ENCODE measurements around the gene SLC33A1.

The SLC33A1 gene

DNA sequence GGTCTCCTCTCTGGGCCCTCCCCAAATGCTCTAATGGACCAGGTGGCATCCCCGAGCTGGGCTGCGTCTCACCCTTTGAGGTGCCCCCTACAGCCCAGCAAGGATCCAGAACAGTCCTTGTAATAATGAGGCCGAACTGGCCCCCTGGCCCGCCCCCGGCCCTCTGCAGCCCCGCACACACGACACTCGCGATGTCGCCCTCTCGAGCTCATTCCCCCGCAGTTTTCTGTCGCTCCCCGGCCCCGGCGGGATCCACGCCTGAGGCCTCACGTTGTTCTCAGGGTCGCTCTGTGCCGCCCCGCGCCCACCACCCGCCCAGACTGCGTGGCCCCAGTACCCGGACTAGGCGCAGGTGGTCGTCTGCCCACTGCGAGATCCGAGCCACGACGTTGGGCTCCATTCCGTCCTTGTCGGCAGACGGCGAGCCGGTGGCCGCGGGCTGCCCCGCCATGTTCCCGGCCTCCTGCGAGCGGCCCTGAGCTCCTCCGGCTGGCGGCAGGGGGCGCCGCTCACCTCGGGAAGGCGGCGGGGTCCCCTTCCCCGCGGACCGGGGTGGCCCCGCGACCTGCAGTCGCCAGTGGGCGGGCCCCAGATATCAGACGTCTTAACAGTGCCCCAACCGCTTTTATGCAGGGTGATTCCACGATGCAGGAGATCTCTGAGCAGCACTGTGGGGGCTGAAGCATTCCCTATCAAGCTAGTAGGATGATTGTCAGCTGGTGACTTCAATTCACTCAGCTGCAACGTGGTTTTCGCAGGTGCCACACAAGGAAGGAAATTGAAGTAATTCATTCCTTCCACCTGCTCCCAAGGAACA is 48.2 kb downstream of the SLC33A1 start, which contains the start of gene C3orf33:
Gene C3orf33 (minus strand): TSS at position 477 of the 817 bp plus-strand sequence. CDS start 26 bp downstream, at position 451.
- WGBS, 2 donors (ENCODE audit: extremely low coverage in 2 of 2, insufficient read length in 2 of 2, insufficient replicate concordance in 1 of 2), result no CpG with 5 or more reads among the region's 61 CpGs
- peak within 1 kb of the TSS; percentile 94 for H3K14ac ChIP-seq (ENCODE audit: low read length)
- H2AK5ac ChIP-seq (ENCODE audit: low read depth, low read length), result peak within 1 kb of the TSS; percentile 88
- H4K8ac ChIP-seq (ENCODE audit: low read depth, low read length), result peak within 1 kb of the TSS; percentile 82
- H3K9ac ChIP-seq (ENCODE audit: low read depth, low read length, poor library complexity), result peak within 1 kb of the TSS; percentile 99
- H2BK12ac ChIP-seq (ENCODE audit: low read length), result peak within 1 kb of the TSS; percentile 84
- H3K27ac ChIP-seq (replicated peaks; ENCODE audit: low read length), result no peak within 1 kb of the TSS
- peak within 1 kb of the TSS; percentile 98 for H3K23ac ChIP-seq (ENCODE audit: low read depth, low read length, poor library complexity)
- H4K91ac ChIP-seq (ENCODE audit: low read depth, low read length, poor library complexity), result no peak within 1 kb of the TSS
- H2BK15ac ChIP-seq (ENCODE audit: low read length), result peak within 1 kb of the TSS; percentile 75
- no peak within 1 kb of the TSS for H2BK120ac ChIP-seq (ENCODE audit: low read depth, low read length)
- H3K9me3 ChIP-seq (replicated peaks in 1 of 2; ENCODE audit: control insufficient read depth in 2 of 2, insufficient read depth in 1 of 2, low read depth in 1 of 2, low read length in 2 of 2), result no peaks in the 10 kb centered on the region
- H2AFZ ChIP-seq (ENCODE audit: low read length), result peak within 1 kb of the TSS; percentile 99
- peak within 1 kb of the TSS; percentile 100 for H3K18ac ChIP-seq (ENCODE audit: low read length)
- DNase-seq (ENCODE audit: low spot score), result peak; percentile 57
- no peaks in the 10 kb centered on the region for H3K79me1 ChIP-seq (ENCODE audit: low read depth, low read length)
- no peaks in the 10 kb centered on the region for H3K27me3 ChIP-seq (ENCODE audit: control insufficient read depth in 3 of 3, insufficient read depth in 3 of 3, low read depth in 1 of 3, low read length in 3 of 3)
- peak within 1 kb of the TSS; percentile 78 for H3K4me2 ChIP-seq (ENCODE audit: insufficient read depth, low read length, poor library complexity, severe bottlenecking)
- H2BK5ac ChIP-seq (ENCODE audit: low read length), result peak within 1 kb of the TSS; percentile 53
- peak within 1 kb of the TSS; percentile 84 for H3K4ac ChIP-seq (ENCODE audit: low read length)
- H3K4me1 ChIP-seq (ENCODE audit: control insufficient read depth in 2 of 2, insufficient read depth in 1 of 2, low read depth in 1 of 2, low read length in 2 of 2), result peaks cover 0 to 2% of the 10 kb centered on the region in 2 donors
- peak within 1 kb of the TSS; percentile 79 to 92 for H3K4me3 ChIP-seq (ENCODE audit: low read length in 2 of 2)
- peaks cover 0 to 23% of the 10 kb centered on the region in 2 donors for H3K36me3 ChIP-seq (replicated peaks in 1 of 2; ENCODE audit: control insufficient read depth in 2 of 2, insufficient read depth in 2 of 2, low read length in 2 of 2)

DNA sequence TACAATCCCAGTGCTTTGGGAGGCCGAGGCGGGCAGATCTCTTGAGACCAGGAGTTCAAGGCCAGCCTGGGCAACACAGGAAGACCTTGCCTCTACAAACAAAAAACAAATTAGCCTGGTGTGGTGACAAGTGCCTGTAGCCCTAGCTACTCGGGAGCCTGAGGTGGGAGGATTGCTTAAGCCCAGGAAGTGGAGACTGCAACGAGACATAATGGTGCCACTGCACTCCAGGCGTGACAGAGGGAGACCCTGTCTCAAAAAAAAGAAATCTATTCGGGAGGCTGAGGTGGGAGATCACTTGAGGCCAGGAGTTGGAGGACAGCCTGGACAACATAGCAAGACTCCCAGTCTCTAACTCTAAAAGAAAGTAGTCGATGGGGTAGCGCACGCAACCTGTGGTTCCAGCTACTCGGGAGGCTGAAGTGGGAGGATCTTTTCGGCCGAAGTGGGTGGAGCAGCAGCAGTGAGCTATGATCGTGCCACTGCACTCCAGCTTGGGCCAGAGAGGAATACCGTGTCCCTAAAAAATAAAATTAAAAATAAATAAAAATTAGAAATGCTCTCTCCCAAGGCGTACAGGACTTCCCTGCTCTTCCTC is 48.9 kb downstream of the SLC33A1 start:
- H3K27me3 ChIP-seq (ENCODE audit: control insufficient read depth in 3 of 3, insufficient read depth in 3 of 3, low read depth in 1 of 3, low read length in 3 of 3), result no peaks in the 10 kb centered on the region
- peaks cover 0 to 25% of the 10 kb centered on the region in 2 donors for H3K36me3 ChIP-seq (replicated peaks in 1 of 2; ENCODE audit: control insufficient read depth in 2 of 2, insufficient read depth in 2 of 2, low read length in 2 of 2)
- H3K14ac ChIP-seq (ENCODE audit: low read length), result no peak overlapping the region
- H3K9ac ChIP-seq (ENCODE audit: low read depth, low read length, poor library complexity), result peak overlapping the region; percentile 99
- H3K4me2 ChIP-seq (ENCODE audit: insufficient read depth, low read length, poor library complexity, severe bottlenecking), result peak overlapping the region; percentile 78
- no peak overlapping the region for H4K8ac ChIP-seq (ENCODE audit: low read depth, low read length)
- H4K91ac ChIP-seq (ENCODE audit: low read depth, low read length, poor library complexity), result no peak overlapping the region
- peak overlapping the region; percentile 98 for H3K23ac ChIP-seq (ENCODE audit: low read depth, low read length, poor library complexity)
- no peak overlapping the region for H3K27ac ChIP-seq (replicated peaks; ENCODE audit: low read length)
- H3K4me1 ChIP-seq (ENCODE audit: control insufficient read depth in 2 of 2, insufficient read depth in 1 of 2, low read depth in 1 of 2, low read length in 2 of 2), result peaks cover 0 to 2% of the 10 kb centered on the region in 2 donors
- H3K4ac ChIP-seq (ENCODE audit: low read length), result no peak overlapping the region
- H3K18ac ChIP-seq (ENCODE audit: low read length), result no peak overlapping the region
- H2BK5ac ChIP-seq (ENCODE audit: low read length), result peak overlapping the region; percentile 53
- H2AFZ ChIP-seq (ENCODE audit: low read length), result peak overlapping the region; percentile 99
- peak overlapping the region; percentile 75 for H2BK15ac ChIP-seq (ENCODE audit: low read length)
- H3K4me3 ChIP-seq (ENCODE audit: low read length in 2 of 2), result peak overlapping the region; percentile 79 to 92
- WGBS, 2 donors (ENCODE audit: extremely low coverage in 2 of 2, insufficient read length in 2 of 2, insufficient replicate concordance in 1 of 2), result no CpG with 5 or more reads among the region's 15 CpGs
- no peak overlapping the region for H2BK120ac ChIP-seq (ENCODE audit: low read depth, low read length)
- no peak for DNase-seq (ENCODE audit: low spot score)
- H3K9me3 ChIP-seq (replicated peaks in 1 of 2; ENCODE audit: control insufficient read depth in 2 of 2, insufficient read depth in 1 of 2, low read depth in 1 of 2, low read length in 2 of 2), result no peaks in the 10 kb centered on the region
- no peaks in the 10 kb centered on the region for H3K79me1 ChIP-seq (ENCODE audit: low read depth, low read length)
- H2AK5ac ChIP-seq (ENCODE audit: low read depth, low read length), result no peak overlapping the region
- H2BK12ac ChIP-seq (ENCODE audit: low read length), result no peak overlapping the region

GRCh38 chr3:155804323-155804722 is 49.9 kb downstream of the SLC33A1 start:
- Histone ChIP-seq H3K27me3 (ENCODE audit: control insufficient read depth in 3 of 3, insufficient read depth in 3 of 3, low read depth in 1 of 3, low read length in 3 of 3) (no peaks in the 10 kb centered on the region), H4K91ac (ENCODE audit: low read depth, low read length, poor library complexity) (no peak overlapping the region), H3K36me3 (replicated peaks in 1 of 2; ENCODE audit: control insufficient read depth in 2 of 2, insufficient read depth in 2 of 2, low read length in 2 of 2) (peaks cover 0 to 32% of the 10 kb centered on the region in 2 donors), H4K8ac (ENCODE audit: low read depth, low read length) (no peak overlapping the region), H3K4me2 (ENCODE audit: insufficient read depth, low read length, poor library complexity, severe bottlenecking) (no peak overlapping the region), H3K18ac (ENCODE audit: low read length) (no peak overlapping the region), H3K79me1 (ENCODE audit: low read depth, low read length) (no peaks in the 10 kb centered on the region), H3K9ac (ENCODE audit: low read depth, low read length, poor library complexity) (no peak overlapping the region), H3K4ac (ENCODE audit: low read length) (no peak overlapping the region), H3K9me3 (replicated peaks in 1 of 2; ENCODE audit: control insufficient read depth in 2 of 2, insufficient read depth in 1 of 2, low read depth in 1 of 2, low read length in 2 of 2) (no peaks in the 10 kb centered on the region), H3K23ac (ENCODE audit: low read depth, low read length, poor library complexity) (no peak overlapping the region), H2AK5ac (ENCODE audit: low read depth, low read length) (no peak overlapping the region), H2BK5ac (ENCODE audit: low read length) (no peak overlapping the region), H2BK15ac (ENCODE audit: low read length) (no peak overlapping the region), H2BK120ac (ENCODE audit: low read depth, low read length) (no peak overlapping the region), H3K14ac (ENCODE audit: low read length) (no peak overlapping the region), H2AFZ (ENCODE audit: low read length) (no peak overlapping the region), H3K4me3 (ENCODE audit: low read length in 2 of 2) (no peak overlapping the region), H3K27ac (replicated peaks; ENCODE audit: low read length) (no peak overlapping the region), H3K4me1 (ENCODE audit: control insufficient read depth in 2 of 2, insufficient read depth in 1 of 2, low read depth in 1 of 2, low read length in 2 of 2) (peaks cover 0 to 2% of the 10 kb centered on the region in 2 donors), H2BK12ac (ENCODE audit: low read length) (no peak overlapping the region)
- no peak for DNase-seq (ENCODE audit: low spot score)

- Histone ChIP-seq H3K27ac (replicated peaks; ENCODE audit: low read length) (no peak overlapping the region), H2BK5ac (ENCODE audit: low read length) (no peak overlapping the region), H3K27me3 (ENCODE audit: control insufficient read depth in 3 of 3, insufficient read depth in 3 of 3, low read depth in 1 of 3, low read length in 3 of 3) (no peaks in the 10 kb centered on the region), H3K4me1 (ENCODE audit: control insufficient read depth in 2 of 2, insufficient read depth in 1 of 2, low read depth in 1 of 2, low read length in 2 of 2) (no peaks in the 10 kb centered on the region), H3K4ac (ENCODE audit: low read length) (no peak overlapping the region), H4K91ac (ENCODE audit: low read depth, low read length, poor library complexity) (no peak overlapping the region), H3K9ac (ENCODE audit: low read depth, low read length, poor library complexity) (no peak overlapping the region), H4K8ac (ENCODE audit: low read depth, low read length) (no peak overlapping the region), H3K36me3 (replicated peaks in 1 of 2; ENCODE audit: control insufficient read depth in 2 of 2, insufficient read depth in 2 of 2, low read length in 2 of 2) (peaks cover 1 to 16% of the 10 kb centered on the region in 2 donors), H3K4me2 (ENCODE audit: insufficient read depth, low read length, poor library complexity, severe bottlenecking) (no peak overlapping the region), H3K23ac (ENCODE audit: low read depth, low read length, poor library complexity) (no peak overlapping the region), H3K9me3 (replicated peaks in 1 of 2; ENCODE audit: control insufficient read depth in 2 of 2, insufficient read depth in 1 of 2, low read depth in 1 of 2, low read length in 2 of 2) (peaks cover 2 to 35% of the 10 kb centered on the region in 2 donors), H2AFZ (ENCODE audit: low read length) (no peak overlapping the region), H2BK15ac (ENCODE audit: low read length) (no peak overlapping the region), H2BK12ac (ENCODE audit: low read length) (no peak overlapping the region), H3K79me1 (ENCODE audit: low read depth, low read length) (no peaks in the 10 kb centered on the region), H3K14ac (ENCODE audit: low read length) (no peak overlapping the region), H2AK5ac (ENCODE audit: low read depth, low read length) (no peak overlapping the region), H3K18ac (ENCODE audit: low read length) (no peak overlapping the region), H2BK120ac (ENCODE audit: low read depth, low read length) (no peak overlapping the region), H3K4me3 (ENCODE audit: low read length in 2 of 2) (no peak overlapping the region)
- no CpG with 5 or more reads among the region's 1 CpG for WGBS, 2 donors (ENCODE audit: extremely low coverage in 2 of 2, insufficient read length in 2 of 2, insufficient replicate concordance in 1 of 2)
- DNase-seq (ENCODE audit: low spot score), result no peak
These were observed 61.7 kb downstream of the SLC33A1 start for GRCh38 chr3:155792532-155792931.
